NCI-H2196 (cell line): ENCODE data around the gene SLC26A11.
A peak's percentile ranks its signal among the peaks of the same experiment; 100 is the strongest.

Source experiments
- DNase-seq: peaks from one replicate; lab custom pipeline; 2025; ENCODE audit not compliant: unreplicated experiment; lab: John Stamatoyannopoulos, UW

SLC26A11 gene

GRCh38 chr17:80216473-80217456, 3.5 kb upstream of the SLC26A11 start:
- DNase-seq = no peak

- DNase-seq = no peak
Measured at GRCh38 chr17:80217703-80218362, 2.4 kb upstream of the SLC26A11 start.

DNA sequence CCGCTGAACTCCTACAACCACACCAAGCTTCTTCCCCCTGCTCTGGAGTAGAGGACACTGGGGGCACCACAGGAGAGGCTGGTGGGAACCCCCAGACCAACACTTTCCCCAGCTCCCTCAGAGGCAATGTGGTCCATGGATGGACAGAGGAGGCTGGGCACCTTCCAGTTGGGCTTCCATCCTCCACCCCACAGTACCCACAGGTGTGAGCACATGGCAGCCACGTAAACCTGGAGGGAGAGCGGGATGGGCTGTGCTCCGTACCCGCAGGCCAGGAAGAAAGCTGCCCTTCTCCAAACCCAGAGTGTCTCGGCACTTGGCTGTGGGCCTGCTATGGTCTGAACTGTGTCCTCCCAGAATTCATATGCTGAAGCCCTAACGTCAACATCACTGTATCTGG, 1.8 kb upstream of the SLC26A11 start:
- DNase-seq = no peak

DNA sequence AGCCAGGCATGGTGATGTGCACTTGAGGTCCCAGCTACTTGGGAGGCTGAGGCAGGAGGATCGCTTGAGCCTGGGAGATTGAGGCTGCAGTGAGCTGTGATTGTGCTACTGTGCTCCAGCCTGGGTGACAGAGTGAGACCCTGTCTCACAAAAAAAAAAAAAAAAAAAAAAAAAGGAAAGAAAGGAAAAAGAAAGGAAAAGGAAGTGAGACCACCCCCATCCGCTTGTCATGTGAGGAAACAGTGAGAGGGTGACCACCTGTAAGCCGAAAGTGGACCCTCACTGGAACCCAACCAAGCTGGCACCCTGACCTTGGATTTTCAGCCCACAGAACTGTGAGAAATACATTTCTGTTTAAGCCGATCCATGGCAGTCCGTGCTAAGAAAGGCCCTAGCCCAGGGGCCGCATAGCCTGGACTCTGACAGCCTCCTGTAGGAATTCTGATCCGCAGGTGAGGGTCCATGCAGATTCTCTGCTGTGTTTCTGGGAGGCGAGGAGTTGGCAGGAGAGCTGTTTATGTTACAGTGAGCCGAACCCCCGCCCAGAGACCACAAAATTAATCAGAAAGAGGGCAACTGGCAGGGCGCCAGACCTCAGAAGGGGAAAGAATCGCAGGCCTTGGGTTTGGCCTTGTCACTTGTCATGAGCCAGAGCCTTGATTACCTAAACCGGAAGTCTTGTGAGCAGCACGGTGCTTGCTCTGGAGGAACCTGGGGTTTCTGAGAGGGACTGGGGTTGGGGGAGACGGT, 1.0 kb upstream of the SLC26A11 start:
- peak; percentile 50 for DNase-seq

GRCh38 chr17:80219763-80220053, 519 bp upstream of the SLC26A11 start:
- DNase-seq = no peak

DNA sequence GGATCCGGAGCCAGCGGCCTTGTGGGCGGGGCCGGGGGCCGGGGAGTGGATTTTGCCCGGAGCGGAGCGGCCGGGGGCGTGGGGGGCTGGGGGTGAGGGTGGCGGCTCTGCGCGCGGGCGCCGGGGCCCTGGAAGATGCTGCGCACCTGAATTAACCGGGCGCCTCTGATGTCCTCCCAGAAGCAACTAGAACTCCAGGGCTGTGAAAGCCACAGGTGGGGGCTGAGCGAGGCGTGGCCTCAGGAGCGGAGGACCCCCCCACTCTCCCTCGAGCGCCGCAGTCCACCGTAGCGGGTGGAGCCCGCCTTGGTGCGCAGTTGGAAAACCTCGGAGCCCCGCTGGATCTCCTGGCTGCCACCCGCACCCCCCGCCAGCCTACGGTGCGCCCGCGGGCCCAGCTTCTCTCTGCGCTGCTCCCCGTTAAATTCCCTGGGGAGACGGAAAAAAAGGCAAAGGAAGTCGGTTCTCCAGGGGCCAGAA, 549 bp downstream of the SLC26A11 start:
- no peak for DNase-seq

GRCh38 chr17:80221351-80222105, 1.3 kb downstream of the SLC26A11 start:
- no peak for DNase-seq

GRCh38 chr17:80222376-80223141, 2.3 kb downstream of the SLC26A11 start:
- no peak for DNase-seq

DNA sequence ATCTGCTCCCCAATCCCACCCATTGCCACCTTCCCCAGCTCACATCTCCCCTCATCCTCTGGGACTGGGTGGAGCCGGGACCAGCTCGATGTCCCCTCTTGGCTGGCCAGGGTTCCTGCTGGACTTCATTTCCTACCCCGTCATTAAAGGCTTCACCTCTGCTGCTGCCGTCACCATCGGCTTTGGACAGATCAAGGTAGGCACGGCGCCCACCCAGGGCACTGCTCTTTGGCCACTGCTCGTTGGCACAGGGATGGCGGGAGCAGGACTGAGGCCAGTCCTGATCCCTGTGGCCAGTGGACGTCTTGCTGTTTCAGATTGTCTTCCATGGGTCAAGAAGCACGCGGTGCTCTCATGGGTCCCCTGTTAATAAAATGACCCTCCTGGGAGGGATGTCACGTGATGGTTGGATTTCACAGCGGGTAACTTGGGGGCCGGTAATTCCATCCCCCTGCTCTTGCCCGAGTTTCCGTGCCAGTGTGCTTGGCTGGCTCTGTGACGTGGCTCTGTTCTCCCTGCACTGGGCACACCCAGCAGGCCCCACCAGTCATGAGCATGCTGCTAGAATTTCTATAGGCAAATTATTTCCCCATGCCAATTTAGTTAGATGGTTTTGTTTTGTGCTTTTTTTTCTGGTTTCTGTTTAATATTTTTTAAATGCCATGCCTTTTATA, 3.1 kb downstream of the SLC26A11 start:
- no peak for DNase-seq

DNA sequence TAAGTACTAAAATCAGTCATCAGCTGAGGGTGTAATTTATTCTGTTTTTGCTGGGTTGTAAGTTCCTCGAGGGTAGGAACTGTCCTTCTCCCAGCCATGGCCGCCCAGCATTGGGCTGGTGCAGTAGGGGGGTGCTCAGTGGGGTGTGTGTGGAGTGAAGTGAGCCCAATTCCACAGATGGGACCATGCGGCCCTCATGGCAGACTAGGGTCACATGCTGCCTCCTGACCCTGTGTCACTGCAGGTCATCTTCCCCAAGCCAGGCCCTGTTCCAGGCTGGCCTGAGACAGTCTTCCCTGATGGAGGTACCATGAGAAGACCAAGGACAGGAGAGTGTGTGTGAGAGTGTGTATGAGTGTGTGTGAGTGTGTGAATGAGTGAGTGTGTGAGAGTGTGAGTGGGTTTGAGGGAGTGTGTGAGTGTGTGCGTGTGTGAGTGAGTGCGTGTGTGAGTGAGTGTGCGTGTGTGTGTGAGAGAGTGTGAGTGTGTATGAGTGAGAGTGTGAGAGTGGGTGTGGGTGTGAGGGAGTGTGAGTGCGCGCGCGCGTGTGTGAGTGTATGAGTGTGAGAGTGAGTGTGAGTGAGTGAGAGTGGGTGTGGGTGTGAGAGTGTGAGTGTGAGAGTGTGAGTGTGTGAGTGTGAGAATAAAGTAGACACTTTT, 3.7 kb downstream of the SLC26A11 start:
- no peak for DNase-seq

GRCh38 chr17:80224683-80225082, 4.5 kb downstream of the SLC26A11 start:
- DNase-seq = no peak

DNA sequence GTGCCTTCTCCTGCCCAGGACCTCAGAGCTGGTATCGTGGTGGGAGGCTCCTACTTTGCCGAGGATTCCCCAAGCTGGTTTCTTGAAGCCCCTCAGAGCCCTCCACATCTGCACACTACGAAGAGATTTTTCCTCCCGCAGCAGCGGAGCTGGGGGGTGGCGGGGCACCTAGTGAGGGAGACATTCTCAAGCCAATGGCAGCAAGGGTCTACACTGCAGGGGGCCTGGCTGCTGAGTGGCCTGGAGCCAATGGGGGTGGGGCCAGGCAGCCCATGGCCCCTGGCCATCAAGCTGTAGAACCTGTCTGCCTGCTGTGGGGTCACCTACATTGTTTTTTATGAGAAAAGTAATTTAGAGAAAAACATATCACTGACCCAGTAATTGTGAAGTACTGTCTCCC, 5.0 kb downstream of the SLC26A11 start:
- DNase-seq = no peak

- DNase-seq = no peak
Measured at GRCh38 chr17:80227156-80227555, 6.9 kb downstream of the SLC26A11 start.

GRCh38 chr17:80227666-80228065, 7.4 kb downstream of the SLC26A11 start:
- no peak for DNase-seq

DNA sequence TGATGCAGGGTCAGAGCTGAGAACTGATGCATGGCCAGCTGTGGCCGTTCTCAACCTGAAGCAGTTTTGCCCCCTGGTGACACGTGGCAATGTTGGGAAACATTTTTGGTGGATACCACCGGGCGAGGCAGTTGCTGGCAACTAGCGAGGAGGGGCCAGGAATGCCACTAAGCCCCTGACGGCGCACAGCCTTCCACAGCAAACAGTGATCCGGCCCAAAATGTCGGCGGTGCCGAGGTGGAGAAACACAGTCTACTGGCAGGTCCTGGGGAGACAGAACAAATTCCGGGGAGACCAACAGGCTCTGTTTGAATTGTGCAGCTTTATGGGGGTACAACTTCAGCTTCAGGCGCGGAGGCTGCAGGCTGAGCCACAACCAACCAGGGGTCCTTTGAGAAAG, 8.2 kb downstream of the SLC26A11 start:
- no peak for DNase-seq

- no peak for DNase-seq
Measured at GRCh38 chr17:80229011-80229410, 8.8 kb downstream of the SLC26A11 start.

DNA sequence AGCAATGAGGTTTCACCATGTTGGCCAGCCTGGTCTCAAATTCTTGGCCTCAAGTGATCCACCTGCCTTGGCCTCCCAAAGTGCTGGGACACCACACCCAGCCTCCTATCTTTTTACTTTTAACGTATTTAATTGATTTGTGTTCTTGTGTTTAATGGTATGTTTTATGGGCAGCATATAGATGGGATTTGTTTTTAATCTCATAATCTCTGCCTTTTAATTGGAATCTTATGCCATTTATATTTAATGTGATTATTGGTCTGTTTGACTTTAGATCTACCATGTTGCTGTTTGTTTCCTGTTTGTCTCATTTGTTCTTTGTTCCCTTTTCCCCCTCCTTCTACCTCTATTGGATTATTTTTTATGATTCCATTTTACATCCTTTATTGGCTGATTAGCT, 12.2 kb downstream of the SLC26A11 start:
- DNase-seq = no peak

DNA sequence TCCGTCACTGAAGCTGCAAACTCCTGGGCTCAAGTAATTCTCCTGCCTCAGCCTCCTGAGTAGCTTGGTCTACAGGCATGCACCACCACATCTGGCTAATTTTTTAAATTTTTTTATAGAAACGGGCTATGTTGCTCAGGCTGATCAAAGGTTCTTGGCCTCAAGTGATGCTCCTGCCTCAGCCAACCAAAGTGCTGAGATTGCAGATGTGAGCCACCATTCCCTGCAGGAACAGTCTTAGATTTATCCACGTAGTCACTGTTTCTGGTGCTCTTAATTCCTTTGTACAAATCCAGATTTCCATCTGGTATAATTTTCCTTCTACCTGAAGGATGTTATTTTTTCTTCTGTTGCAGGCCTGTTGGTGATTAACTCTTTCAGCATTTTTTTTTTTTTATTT, 13.0 kb downstream of the SLC26A11 start:
- DNase-seq = no peak

DNA sequence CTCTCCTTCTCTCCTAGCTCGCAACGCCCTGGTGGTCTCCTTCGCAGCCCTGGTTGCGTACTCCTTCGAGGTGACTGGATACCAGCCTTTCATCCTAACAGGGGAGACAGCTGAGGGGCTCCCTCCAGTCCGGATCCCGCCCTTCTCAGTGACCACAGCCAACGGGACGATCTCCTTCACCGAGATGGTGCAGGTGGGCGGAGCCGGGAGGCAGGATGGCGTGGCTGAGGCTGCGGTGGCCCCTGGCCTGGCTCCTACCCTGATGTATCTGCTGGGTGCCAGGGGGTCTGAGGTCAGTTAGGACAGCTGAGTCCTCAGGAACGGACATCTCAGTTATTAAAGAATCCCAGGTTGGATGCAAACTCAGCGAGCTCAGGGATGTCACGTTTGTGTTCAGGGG, 16.7 kb downstream of the SLC26A11 start:
- DNase-seq = no peak
